OCI-LY3 (cell line): ENCODE data around the gene VPS26B.

Experiments
- H2AFZ ChIP-seq: fragments of 200-600, 300-600 bp; shearing (Covaris generic); 2 replicates; pipeline ENCODE4 v1.6.0; 2014; ENCODE audit warnings: antibody characterized with exemption, low read depth, low read length
- H3K27ac ChIP-seq: fragments of 200-600, 300-600 bp; sonication (generic); 2 replicates; pipeline ENCODE4 v1.5.1; 2014; ENCODE audit warnings: mild to moderate bottlenecking, low read length, moderate library complexity, mixed read lengths
- H3K27me3 ChIP-seq: fragments of 200-600, 300-600 bp; sonication (generic); 2 replicates; pipeline ENCODE4 v1.6.1; 2014; ENCODE audit warnings: low read depth, low read length, mixed read lengths
- H3K36me3 ChIP-seq: fragments of 200-600, 300-600 bp; sonication (generic); replicated peaks from 2 replicates; pipeline ENCODE3; 2014; ENCODE audit warnings: low read depth, low read length, mixed read lengths
- H3K4me1 ChIP-seq: fragments of 300-600, 200-600 bp; sonication (generic); 2 replicates; pipeline ENCODE4 v1.6.1; 2014; ENCODE audit warnings: low read length, mixed read lengths
- H3K4me2 ChIP-seq: fragments of 200-600, 300-600 bp; sonication (generic); 2 replicates; pipeline ENCODE4 v1.6.1; 2014; ENCODE audit warnings: low read length, mixed read lengths
- H3K4me3 ChIP-seq: fragments of 300-600, 200-600 bp; sonication (generic); 2 replicates; pipeline ENCODE4 v1.5.1; 2014; ENCODE audit warnings: antibody characterized with exemption, mild to moderate bottlenecking, low read length, moderate library complexity
- H3K79me2 ChIP-seq: fragments of 300-600, 200-600 bp; shearing (Covaris generic); 2 replicates; pipeline ENCODE4 v1.6.1; 2014; ENCODE audit warnings: mild to moderate bottlenecking, low read length, mixed read lengths
- H3K9ac ChIP-seq: fragments of 300-600, 200-600 bp; shearing (Covaris generic); 2 replicates; pipeline ENCODE4 v1.6.0; 2014; ENCODE audit warnings: mild to moderate bottlenecking, low read length, moderate library complexity
- H3K9me3 ChIP-seq: fragments of 200-600, 300-600 bp; shearing (Covaris generic); 2 replicates; pipeline ENCODE4 v1.6.1; 2014; ENCODE audit warnings: low read length, mixed read lengths; ENCODE audit not compliant: insufficient read depth
- H4K20me1 ChIP-seq: fragments of 200-600, 300-600 bp; sonication (generic); 2 replicates; pipeline ENCODE4 v1.6.1; 2016; ENCODE audit warnings: low read length, mixed read lengths; ENCODE audit not compliant: insufficient read depth
- CTCF ChIP-seq: fragments of 200-600, 300-600 bp; sonication (generic); IDR thresholded peaks from 2 replicates; pipeline ENCODE4 v1.5.1; 2014; ENCODE audit warnings: antibody characterized with exemption, low read length, low read depth
- EZH2phosphoT487 ChIP-seq: fragments of 200-600 bp; shearing (Covaris generic); IDR thresholded peaks from 2 replicates; pipeline ENCODE4 v1.6.1; 2018; ENCODE audit warnings: antibody characterized with exemption, mixed run types, low read depth

Gene VPS26B

GRCh38 chr11:134264966-134265764 is 40.7 kb downstream of the VPS26B start:
- Histone ChIP-seq H3K4me2 (no peak overlapping the region), H3K9ac (no peak overlapping the region), H3K27ac (no peak overlapping the region), H3K27me3 (no peaks in the 10 kb centered on the region), H3K4me3 (no peak overlapping the region), H3K79me2 (no peaks in the 10 kb centered on the region), H2AFZ (no peak overlapping the region), H3K4me1 (peaks cover 8% of the 10 kb centered on the region), H3K9me3 (no peaks in the 10 kb centered on the region), H3K36me3 (peaks cover 15% of the 10 kb centered on the region), H4K20me1 (peaks cover 17% of the 10 kb centered on the region)
- no peak for TF ChIP-seq EZH2phosphoT487
- no peak for TF ChIP-seq CTCF

GRCh38 chr11:134266440-134266839 is 42.0 kb downstream of the VPS26B start:
- Histone ChIP-seq H3K27ac (no peak overlapping the region), H3K4me2 (no peak overlapping the region), H3K79me2 (no peaks in the 10 kb centered on the region), H3K9me3 (no peaks in the 10 kb centered on the region), H3K4me3 (no peak overlapping the region), H3K9ac (no peak overlapping the region), H4K20me1 (peaks cover 8% of the 10 kb centered on the region), H3K36me3 (peaks cover 9% of the 10 kb centered on the region), H3K4me1 (no peaks in the 10 kb centered on the region), H3K27me3 (no peaks in the 10 kb centered on the region), H2AFZ (no peak overlapping the region)
- TF ChIP-seq EZH2phosphoT487 = no peak
- TF ChIP-seq CTCF = no peak

- Histone ChIP-seq H3K27ac (no peak overlapping the region), H3K4me1 (no peaks in the 10 kb centered on the region), H3K4me2 (no peak overlapping the region), H3K9me3 (no peaks in the 10 kb centered on the region), H4K20me1 (peaks cover 5% of the 10 kb centered on the region), H2AFZ (no peak overlapping the region), H3K36me3 (peaks cover 9% of the 10 kb centered on the region), H3K9ac (no peak overlapping the region), H3K27me3 (no peaks in the 10 kb centered on the region), H3K4me3 (no peak overlapping the region), H3K79me2 (no peaks in the 10 kb centered on the region)
- TF ChIP-seq CTCF = no peak
- TF ChIP-seq EZH2phosphoT487 = no peak
These were observed 42.4 kb downstream of the VPS26B start for GRCh38 chr11:134266841-134267251.

- no peak overlapping the region for H3K9ac ChIP-seq
- H3K27ac ChIP-seq = no peak overlapping the region
- no peak overlapping the region for H3K4me3 ChIP-seq
- H3K4me1 ChIP-seq = no peaks in the 10 kb centered on the region
- H3K36me3 ChIP-seq = peaks cover 3% of the 10 kb centered on the region
- H3K4me2 ChIP-seq = no peak overlapping the region
- no peaks in the 10 kb centered on the region for H3K27me3 ChIP-seq
- TF ChIP-seq CTCF = no peak
- H4K20me1 ChIP-seq = no peaks in the 10 kb centered on the region; the same call in 1 of the 2 replicates
- no peaks in the 10 kb centered on the region for H3K79me2 ChIP-seq
- H3K9me3 ChIP-seq = no peaks in the 10 kb centered on the region
- no peak overlapping the region for H2AFZ ChIP-seq
These were observed 43.0 kb downstream of the VPS26B start for GRCh38 chr11:134267461-134267860.
